VCaP (cell line): ENCODE results near the gene GPR21.
A peak's percentile ranks its signal among the peaks of the same experiment; 100 is the strongest.

Experiments used
- H3K27ac ChIP-seq: fragments of 450-650 bp; 2 replicates; pipeline ENCODE4 v1.5.1; 2017
- CTCF ChIP-seq: fragments of 450-650 bp; conservative IDR thresholded peaks from 2 replicates; pipeline ENCODE4 v1.5.1; 2017; ENCODE audit warnings: mild to moderate bottlenecking, moderate library complexity

Gene GPR21

GRCh38 chr9:123000371-123001068 lies 32.9 kb upstream of the GPR21 start:
- no peak for TF ChIP-seq CTCF
- peak overlapping the region; percentile 71 for H3K27ac ChIP-seq

- no peak overlapping the region for H3K27ac ChIP-seq
- TF ChIP-seq CTCF = no peak
Measured at GRCh38 chr9:123002754-123003153, 30.7 kb upstream of the GPR21 start.

GRCh38 chr9:123003466-123003865 lies 30.0 kb upstream of the GPR21 start:
- H3K27ac ChIP-seq = no peak overlapping the region
- TF ChIP-seq CTCF = no peak

GRCh38 chr9:123005964-123006363 lies 27.5 kb upstream of the GPR21 start:
- TF ChIP-seq CTCF = no peak
- H3K27ac ChIP-seq = no peak overlapping the region

GRCh38 chr9:123007269-123007668 lies 26.2 kb upstream of the GPR21 start:
- no peak overlapping the region for H3K27ac ChIP-seq
- TF ChIP-seq CTCF = no peak

- H3K27ac ChIP-seq = peak overlapping the region; percentile 30
- TF ChIP-seq CTCF = no peak
Measured at GRCh38 chr9:123008909-123009308, 24.6 kb upstream of the GPR21 start.

- TF ChIP-seq CTCF = no peak
- no peak overlapping the region for H3K27ac ChIP-seq
Measured at GRCh38 chr9:123011380-123011779, 22.1 kb upstream of the GPR21 start.
